Measurements from ENCODE around the gene ZNF276.

GRCh38 chr16:89717688-89718505 lies 3.4 kb upstream of the ZNF276 start:
- TF ChIP-seq CTCF (conservative IDR thresholded peaks at IDR 0.05 in 1 of 2, IDR thresholded peaks at IDR 0.05 in 1 of 2; ENCODE audit: low read depth in 1 of 2, low read length in 2 of 2), result no peak
- no peak for TF ChIP-seq EZH2 (IDR thresholded peaks at IDR 0.05; ENCODE audit: low read length, missing control alignments)
